Fibroblast of lung (primary cell): ENCODE measurements around the gene PRDM16.

ENCODE experiments used
- EZH2 ChIP-seq: IDR thresholded peaks from 2 replicates; pipeline ENCODE4 v1.5.1; 2012; ENCODE audit warnings: low read length, control low read depth, mild to moderate bottlenecking; ENCODE audit errors: missing control alignments
- TF ChIP-seq, protein P1 (sequence below), 2 donors: IDR thresholded peaks in 1 of 2; conservative IDR thresholded peaks in 1 of 2; 1 replicate in 1 of 2; 2 replicates in 1 of 2; pipeline ENCODE4 v1.5.1; 2011 to 2012; ENCODE audit warnings: low read length in 2 of 2, control low read depth in 1 of 2, inconsistent platforms in 1 of 2, low read depth in 1 of 2, mild to moderate bottlenecking in 1 of 2

DNA sequence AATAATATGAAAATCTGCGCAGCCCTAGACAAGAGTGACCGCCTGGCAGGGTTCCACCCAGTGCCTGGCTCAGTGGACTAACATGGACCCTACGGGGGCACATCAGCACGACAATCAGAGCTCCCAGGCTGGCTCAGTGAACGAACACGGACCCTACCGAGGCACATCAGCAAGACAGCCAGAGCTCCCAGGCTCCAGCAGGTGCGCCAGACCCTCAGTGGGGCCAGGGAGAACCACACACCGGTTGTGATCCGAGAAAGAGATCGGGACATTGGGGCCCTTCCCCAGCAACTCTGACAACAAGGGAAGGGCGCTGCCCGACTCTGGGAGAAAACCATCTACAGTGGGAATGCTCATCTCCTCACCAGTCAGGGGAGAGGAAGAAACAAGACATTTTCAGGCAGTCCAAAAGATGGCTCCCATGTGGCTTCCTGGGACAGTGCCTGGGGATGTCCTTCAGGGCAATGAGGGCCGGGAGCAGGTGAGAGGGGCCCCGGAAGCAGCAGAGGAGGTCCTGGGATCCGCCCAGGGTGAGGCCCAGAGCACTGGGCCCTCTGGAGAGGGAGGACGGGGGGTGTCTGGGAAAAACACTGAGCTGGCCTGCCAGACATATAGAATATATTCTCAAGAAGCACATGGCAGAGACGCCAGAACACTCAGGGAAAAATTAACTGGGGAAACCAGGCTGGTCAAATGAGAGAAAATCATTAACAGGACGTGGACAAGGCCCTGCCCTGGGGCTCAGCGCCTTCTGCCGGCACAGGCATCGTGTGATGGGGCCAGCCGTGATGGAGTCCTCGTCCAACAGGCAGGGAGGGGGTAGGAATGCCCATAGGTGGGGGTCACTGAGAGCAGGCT lies 390.3 kb downstream of the PRDM16 start:
- no peak for TF ChIP-seq EZH2
- TF ChIP-seq, protein P1, sequence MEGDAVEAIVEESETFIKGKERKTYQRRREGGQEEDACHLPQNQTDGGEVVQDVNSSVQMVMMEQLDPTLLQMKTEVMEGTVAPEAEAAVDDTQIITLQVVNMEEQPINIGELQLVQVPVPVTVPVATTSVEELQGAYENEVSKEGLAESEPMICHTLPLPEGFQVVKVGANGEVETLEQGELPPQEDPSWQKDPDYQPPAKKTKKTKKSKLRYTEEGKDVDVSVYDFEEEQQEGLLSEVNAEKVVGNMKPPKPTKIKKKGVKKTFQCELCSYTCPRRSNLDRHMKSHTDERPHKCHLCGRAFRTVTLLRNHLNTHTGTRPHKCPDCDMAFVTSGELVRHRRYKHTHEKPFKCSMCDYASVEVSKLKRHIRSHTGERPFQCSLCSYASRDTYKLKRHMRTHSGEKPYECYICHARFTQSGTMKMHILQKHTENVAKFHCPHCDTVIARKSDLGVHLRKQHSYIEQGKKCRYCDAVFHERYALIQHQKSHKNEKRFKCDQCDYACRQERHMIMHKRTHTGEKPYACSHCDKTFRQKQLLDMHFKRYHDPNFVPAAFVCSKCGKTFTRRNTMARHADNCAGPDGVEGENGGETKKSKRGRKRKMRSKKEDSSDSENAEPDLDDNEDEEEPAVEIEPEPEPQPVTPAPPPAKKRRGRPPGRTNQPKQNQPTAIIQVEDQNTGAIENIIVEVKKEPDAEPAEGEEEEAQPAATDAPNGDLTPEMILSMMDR (conservative IDR thresholded peaks at IDR 0.05 in 1 of 2, IDR thresholded peaks at IDR 0.05 in 1 of 2; ENCODE audit: low read depth in 1 of 2, low read length in 2 of 2) = no peak
